GM21737 (cell line): ENCODE measurements around the gene UBA6.
"Not testable (repeated sequence)": the region's sequence is repeated elsewhere in the genome, so short reads cannot be mapped to it uniquely, and the experiment has no call there.

ENCODE experiments used
- ATAC-seq: cut with Tn5 transposase; IDR thresholded peaks from one replicate; pipeline ENCODE4 v1.9.1; 2021; ENCODE audit warnings: mild to moderate bottlenecking, moderate library complexity; ENCODE audit not compliant: unreplicated experiment

Gene UBA6

GRCh38 chr4:67700738-67701516 lies at the start of gene UBA6:
TSS of gene UBA6 (minus strand) at chr4:67701155. CDS start at chr4:67701119, 36 bp downstream.
- ATAC-seq: peak; percentile 97

GRCh38 chr4:67750691-67751090 lies 49.7 kb upstream of the UBA6 start:
- ATAC-seq: no peak

GRCh38 chr4:67749286-67749685 lies 48.3 kb upstream of the UBA6 start:
- ATAC-seq: no peak

GRCh38 chr4:67746797-67747495 lies 46.0 kb upstream of the UBA6 start:
- no peak for ATAC-seq

GRCh38 chr4:67744561-67745283 lies 43.8 kb upstream of the UBA6 start:
- no peak for ATAC-seq

- no peak for ATAC-seq
These were observed 42.2 kb upstream of the UBA6 start for GRCh38 chr4:67743194-67743593.

- ATAC-seq: no peak
These were observed 35.3 kb upstream of the UBA6 start for GRCh38 chr4:67736262-67736661.

- ATAC-seq: no peak
These were observed 34.4 kb upstream of the UBA6 start for GRCh38 chr4:67735325-67735724.

- ATAC-seq: not testable (repeated sequence)
These were observed 29.6 kb upstream of the UBA6 start for GRCh38 chr4:67730511-67730910.

GRCh38 chr4:67727124-67727850 lies 26.3 kb upstream of the UBA6 start:
- no peak for ATAC-seq

- no peak for ATAC-seq
These were observed 25.0 kb upstream of the UBA6 start for GRCh38 chr4:67725981-67726380.

GRCh38 chr4:67725132-67725531 lies 24.2 kb upstream of the UBA6 start:
- ATAC-seq: no peak

GRCh38 chr4:67723949-67724348 lies 23.0 kb upstream of the UBA6 start:
- ATAC-seq: no peak

GRCh38 chr4:67723341-67723740 lies 22.4 kb upstream of the UBA6 start:
- ATAC-seq: no peak

- ATAC-seq: no peak
These were observed 21.0 kb upstream of the UBA6 start for GRCh38 chr4:67721770-67722597.

- ATAC-seq: no peak
These were observed 20.4 kb upstream of the UBA6 start for GRCh38 chr4:67721315-67721769.

GRCh38 chr4:67719953-67720617 lies 19.1 kb upstream of the UBA6 start:
- no peak for ATAC-seq

GRCh38 chr4:67718848-67719247 lies 17.9 kb upstream of the UBA6 start:
- no peak for ATAC-seq

- no peak for ATAC-seq
These were observed 16.6 kb upstream of the UBA6 start for GRCh38 chr4:67717586-67717985.

GRCh38 chr4:67714955-67715354 lies 14.0 kb upstream of the UBA6 start:
- ATAC-seq: no peak
